GM18511 (cell line): Measurements from ENCODE around the gene FAM221B.

Source experiments
- ATAC-seq: cut with Tn5 transposase; IDR thresholded peaks from one replicate; pipeline ENCODE4 v1.9.1; 2021; ENCODE audit warnings: mild to moderate bottlenecking, moderate library complexity; ENCODE audit not compliant: unreplicated experiment

Gene FAM221B, protein sequence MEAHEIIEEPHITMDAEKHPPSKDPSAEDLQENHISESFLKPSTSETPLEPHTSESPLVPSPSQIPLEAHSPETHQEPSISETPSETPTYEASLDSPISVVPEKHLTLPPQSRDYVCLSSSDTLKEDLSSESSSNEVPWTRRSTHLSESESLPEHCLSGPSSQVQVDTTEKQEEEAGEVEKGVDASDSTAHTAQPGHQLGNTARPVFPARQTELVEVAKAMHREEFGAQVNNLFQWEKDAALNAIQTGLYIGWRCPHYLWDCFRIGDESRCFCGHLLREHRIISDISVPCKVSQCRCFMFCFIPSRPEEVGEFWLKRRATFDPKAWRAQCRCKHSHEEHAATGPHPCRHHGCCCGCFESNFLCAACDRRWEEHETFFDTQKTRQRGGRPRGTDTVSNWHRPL

GRCh38 chr9:35828716-35829083, at the start of gene FAM221B:
TSS of gene FAM221B (minus strand) at chr9:35828732. CDS start at chr9:35826161, 2,571 bp downstream.
- peak; percentile 5 for ATAC-seq

GRCh38 chr9:35872505-35872904, 44.0 kb upstream of the FAM221B start:
- no peak for ATAC-seq

DNA sequence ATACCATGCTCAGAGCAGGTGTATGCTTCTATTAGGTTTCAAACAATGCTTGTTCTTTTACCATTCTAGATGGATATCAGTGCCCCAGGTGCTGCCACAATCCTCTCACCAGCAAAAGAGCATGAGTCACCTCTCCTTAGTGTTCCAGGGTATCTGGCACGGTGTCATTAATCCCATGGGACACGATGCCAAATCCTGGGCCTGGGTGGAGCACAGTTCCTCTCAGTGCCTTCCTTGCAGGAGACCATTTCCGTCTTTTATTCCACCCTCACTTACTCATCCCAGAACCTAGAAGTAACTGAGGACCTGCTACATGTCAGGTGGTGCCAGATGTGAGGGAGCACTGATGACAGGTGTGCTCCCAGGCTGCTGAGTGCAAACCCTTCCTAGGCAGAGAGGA, 43.0 kb upstream of the FAM221B start:
- ATAC-seq, result no peak

DNA sequence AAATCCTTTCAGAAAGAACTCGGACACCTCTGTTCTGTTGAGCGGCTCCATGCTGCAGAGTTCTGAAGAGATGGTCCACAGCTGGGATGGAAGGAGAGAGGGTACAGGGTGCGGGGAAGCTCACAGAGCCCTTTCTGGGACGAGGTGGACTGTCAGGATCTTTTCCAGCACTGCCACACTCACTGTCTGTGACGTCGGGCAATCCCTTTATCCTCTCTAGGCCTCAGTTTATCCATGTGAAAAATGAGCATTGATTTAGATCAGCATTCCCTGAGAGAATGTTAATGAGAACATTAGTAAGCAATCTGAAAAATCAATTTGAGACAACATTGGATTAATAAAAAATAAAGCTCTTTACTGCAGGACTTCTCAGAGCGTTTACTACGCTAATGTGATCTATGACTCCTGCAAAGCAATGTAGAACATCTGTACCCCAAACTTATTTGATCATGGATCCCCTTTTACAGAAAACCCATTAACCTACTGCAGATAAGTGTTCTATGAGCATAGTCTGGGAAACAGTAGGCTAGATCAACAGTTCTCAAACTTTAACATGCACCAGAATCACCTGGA, 41.9 kb upstream of the FAM221B start, which contains the start of gene OR13J1:
TSS of gene OR13J1 (minus strand) at position 51 of the 573 bp plus-strand sequence. CDS start at position 51, 0 bp downstream.
- ATAC-seq, result no peak

- no peak for ATAC-seq
Measured at GRCh38 chr9:35869621-35870216, 41.2 kb upstream of the FAM221B start.

DNA sequence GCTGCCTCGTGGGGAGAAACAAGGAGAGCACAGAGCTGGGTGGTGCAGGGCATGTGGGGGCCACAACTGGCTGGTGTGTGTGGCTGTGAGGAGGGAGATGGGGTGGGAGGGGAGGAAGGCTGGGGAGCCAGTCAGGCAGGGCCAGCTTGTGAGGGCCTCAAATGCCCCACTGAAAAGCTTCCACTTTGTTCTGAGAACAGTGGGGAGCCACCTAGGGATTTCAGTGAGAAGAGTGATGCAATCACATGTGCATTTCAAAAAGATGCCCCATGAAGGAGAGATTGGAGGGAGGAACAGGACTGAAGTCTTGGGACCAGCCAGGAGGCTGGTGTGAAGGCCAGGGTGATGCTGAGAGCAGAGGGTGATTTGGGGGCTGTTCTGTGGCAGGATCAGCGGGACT, 40.4 kb upstream of the FAM221B start:
- no peak for ATAC-seq

DNA sequence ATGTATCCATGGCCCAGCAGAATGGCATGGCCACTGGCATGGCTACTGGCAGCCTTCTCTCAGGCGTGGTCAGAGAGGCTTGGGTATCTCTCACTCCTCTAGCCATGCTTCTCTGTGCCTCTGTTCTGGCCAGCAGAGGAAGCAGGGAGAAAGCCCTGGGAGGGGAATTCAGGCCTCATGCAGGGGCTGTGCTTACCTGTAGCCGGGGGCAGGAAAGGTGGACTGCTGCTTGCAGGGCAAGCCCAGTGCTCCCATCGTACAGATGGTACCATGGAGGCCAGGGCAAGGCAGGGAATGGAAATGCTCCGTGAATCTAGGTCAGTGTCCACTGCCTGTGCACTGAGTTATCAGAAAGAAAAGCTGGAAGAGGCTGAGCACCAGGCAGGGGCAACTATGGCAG, 39.0 kb upstream of the FAM221B start:
- no peak for ATAC-seq

DNA sequence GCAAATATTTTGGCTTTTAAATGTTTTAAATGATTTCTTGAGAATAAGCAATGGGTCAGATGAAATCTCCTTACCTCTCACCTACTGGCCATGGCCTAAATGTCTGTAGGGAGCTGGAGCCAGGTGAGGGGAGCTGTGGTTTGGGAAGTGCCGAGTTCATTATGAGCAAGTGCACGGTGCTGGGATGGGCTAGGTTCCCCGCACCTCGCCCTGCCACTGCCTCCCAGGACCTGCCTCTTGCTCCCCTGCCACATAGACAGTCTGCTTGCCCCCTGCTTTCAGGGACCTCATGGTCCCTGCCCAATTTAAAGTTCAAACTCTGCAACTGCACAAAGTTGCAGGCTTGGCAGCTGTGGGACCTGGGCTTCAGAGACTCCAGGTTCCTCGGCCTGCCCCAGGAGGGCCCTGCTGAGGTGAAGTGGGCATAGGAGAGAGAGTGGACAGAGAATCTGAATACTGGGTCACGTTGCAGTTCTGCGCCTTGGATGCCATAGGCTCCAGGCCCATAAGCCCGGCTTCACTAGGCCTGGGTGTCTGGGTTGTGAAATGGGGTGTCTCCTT, 36.2 kb upstream of the FAM221B start:
- no peak for ATAC-seq

- ATAC-seq, result no peak
Measured at GRCh38 chr9:35863583-35863982, 35.1 kb upstream of the FAM221B start.

GRCh38 chr9:35862328-35862727, 33.8 kb upstream of the FAM221B start:
- no peak for ATAC-seq

DNA sequence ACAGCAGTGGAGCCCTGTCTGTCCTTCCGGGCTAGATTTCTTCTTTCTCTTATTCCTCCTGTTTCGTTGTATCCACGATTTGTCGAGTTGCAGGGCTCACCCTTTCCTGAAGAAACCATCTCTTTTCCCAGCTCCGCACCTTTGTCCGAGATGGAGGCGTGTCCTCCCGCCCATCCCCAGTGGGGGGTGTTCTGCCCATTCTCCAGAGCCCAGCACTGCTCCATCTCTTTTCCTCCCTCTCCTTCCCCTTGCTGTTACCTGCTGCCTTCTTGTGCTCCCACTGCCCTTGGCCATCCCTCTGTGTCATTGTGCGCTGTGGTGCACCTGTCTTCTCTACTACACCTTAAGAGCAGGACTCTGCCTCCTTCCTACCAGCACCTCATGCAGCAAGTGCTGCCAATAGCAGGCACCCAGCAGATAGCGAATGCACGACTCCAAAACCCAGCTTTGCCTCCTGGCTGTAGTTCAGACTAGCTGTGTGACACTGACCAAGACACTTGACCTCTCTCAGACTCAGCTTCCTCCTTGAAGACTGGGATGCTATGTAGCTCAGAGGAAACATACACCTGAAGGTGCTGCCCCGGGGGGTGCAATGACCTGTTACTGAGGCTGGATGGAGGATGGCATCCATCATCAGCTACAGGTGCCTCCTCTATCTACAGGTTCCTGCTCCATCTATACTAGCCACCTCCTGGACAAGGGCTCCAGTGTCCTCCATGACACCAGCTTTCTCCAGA, 32.8 kb upstream of the FAM221B start:
- no peak for ATAC-seq

DNA sequence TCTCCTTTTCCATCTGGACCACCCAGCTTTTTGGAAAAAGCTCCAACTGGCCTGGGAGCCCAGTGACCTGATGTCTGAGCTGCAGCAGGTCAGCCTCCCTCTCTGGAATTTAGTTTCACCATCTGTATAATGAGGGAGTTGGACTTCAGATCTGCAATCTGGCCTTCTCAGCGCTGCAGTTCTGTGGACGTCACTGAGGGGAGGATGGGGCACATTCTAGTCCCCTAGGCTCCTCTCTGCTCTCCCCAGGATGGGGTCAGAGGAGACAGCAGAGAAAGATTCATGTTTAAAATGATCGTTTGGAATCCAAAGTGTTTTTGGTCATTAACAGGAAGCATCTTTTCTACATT, 31.4 kb upstream of the FAM221B start:
- ATAC-seq, result no peak

- no peak for ATAC-seq
Measured at GRCh38 chr9:35859310-35859989, 30.9 kb upstream of the FAM221B start.

DNA sequence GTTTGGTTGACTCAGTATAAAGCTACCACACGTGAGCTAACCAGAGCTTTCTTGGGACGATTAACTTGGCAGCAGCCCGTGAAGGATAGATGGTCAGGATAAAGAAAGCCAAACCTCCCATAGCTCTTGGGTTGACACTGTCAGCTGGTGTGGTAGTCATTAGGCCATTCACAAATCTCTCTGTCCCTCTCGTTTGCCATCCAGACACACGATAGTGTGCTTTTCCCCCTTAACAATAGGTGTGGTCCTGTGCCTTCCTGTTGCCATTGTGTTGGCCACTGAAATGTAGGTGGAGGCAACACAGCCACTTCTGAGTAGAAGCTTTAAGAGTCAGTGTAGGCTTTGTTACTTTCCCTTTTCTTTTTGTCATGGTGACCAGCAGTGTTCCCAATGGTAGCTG, 29.9 kb upstream of the FAM221B start:
- no peak for ATAC-seq

DNA sequence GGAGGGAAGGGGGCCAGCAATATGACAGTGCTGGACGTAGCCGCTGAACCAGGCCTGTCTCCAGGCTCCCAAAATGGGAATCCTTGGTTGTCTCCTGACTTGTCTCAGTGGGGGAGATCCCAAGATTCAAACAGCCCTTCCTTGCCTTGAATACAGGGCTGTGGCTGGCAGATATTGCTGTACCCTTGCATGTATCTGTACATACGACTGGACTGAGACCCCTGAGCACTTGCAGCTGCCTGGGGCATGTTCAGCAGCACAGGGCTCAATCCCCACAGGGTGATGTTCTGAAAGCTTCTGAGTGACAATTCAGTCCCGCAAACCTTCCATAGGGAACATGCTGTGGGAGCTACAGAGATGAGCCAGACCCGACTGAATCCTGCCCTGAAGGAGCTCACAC, 28.4 kb upstream of the FAM221B start:
- no peak for ATAC-seq

DNA sequence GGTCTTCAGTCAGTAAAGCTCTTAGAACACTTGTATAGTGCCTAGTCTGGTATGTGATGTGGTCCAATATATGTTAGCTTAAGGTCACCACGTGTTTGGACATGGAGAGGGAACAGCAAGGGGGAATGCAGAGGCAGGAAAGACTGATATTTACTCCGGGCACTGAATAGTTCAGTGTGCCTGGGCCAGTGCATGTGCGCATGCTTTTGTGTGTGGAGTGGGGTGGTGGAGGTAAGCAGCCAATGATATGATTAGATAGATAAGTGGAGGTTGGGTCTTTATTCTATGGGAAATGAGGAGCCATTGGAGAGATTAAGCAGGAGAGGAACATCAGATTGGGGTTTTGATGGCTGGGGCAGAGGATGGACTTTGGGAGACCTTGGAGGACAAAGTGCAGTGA, 27.7 kb upstream of the FAM221B start:
- ATAC-seq, result no peak

DNA sequence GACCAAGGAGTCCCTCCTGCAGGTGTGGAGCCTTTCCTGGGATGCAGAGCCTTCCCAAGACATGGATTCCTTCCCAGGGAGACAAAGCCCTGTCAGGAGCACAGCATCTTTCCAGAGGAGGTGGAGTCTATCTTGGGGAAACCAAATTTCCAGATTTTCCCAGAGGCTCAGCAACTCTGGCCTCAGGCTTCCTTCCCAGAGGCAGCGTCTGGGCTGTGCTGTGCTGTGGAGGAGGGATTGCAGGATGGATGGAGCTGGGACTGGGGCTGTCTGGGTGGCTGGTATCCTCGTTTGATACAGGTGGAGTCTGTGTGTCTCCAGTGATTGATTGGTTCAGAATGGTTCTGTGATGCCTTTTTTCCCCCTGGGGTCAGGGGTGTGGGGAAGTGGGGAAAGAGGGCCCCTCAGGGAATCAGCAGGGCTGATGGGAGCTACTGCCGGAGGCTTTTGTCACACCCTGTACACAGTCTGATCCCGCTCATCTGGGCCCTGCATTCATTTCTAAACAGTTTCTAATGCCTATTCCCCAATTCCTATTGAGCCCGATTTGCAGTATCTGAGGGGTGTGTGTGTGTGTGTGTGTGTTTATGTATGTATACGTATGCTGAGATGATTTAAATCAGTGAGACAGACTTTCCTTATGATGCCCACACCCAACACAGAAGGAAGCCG, 25.7 kb upstream of the FAM221B start:
- ATAC-seq, result no peak

DNA sequence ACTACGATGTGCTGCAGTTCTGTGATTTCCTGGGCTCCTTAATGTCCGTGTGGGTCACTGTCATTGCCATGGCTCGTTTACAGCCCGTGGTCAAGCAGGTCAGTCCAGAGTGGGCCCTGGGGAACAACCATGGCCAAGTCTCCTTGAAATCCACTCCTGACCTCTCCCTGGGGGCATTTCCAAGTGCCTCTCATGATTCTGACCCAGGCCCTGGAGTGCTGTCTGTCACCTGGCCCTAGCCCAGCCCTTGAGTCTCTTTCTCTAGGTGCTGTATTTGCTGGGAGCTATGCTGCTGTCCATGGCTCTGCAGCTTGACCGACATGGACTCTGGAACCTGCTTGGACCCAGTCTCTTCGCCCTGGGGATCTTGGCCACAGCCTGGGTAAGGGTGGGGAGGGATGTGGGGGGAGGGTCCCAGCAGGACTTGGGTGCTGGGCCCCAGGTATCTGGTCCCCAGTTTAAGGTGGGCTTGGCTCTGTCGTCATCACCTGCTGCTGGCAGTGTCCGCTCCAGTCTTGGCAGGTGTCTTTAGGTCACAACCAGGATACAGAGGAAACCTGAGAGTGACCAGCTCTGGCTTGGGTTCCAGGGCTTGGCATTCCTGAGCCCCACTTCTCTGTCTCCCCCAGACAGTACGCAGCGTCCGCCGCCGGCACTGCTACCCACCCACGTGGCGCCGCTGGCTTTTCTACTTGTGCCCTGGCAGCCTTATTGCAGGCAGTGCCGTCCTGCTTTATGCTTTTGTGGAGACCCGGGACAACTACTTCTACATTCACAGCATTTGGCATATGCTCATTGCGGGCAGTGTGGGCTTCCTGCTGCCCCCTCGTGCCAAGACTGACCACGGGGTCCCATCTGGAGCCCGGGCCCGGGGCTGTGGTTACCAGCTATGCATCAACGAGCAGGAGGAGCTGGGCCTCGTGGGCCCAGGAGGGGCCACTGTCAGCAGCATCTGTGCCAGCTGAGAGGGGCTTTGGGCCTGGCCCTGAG, 24.6 kb upstream of the FAM221B start:
- ATAC-seq, result no peak

DNA sequence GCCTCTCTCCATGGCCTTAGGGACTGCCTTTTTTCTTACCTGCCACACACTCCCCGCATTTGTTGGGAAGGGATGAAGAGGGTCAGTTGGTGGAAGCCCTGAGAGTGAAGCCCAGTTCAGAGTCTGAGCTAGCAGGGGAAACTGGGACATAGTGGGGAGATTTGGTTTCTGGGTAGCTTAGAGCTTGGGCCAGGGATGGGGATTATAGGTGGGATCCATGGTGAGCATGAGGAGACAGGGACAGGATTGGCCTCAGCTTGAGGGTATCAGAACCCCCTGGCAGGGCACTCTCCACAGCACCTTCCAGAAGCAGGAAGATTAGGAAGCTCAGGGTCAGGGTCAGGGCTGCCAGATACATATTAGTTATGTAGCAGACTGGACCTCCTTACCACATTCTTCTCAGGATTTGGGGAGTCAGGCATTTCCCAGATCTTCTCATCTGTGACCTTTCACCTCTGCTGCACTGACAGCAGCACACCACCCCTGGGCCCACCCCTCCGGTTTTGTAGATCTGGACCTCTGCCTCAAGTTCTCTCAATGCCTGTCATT, 23.8 kb upstream of the FAM221B start:
- ATAC-seq, result no peak
